Liver (tissue), 9 donors: ENCODE measurements around the gene CYP4F11. TPM values are rescaled to one million over a fixed set of nuclear protein-coding genes. Genes with fewer than 3 reads are reported as not detected.

ENCODE experiments used
- DNase-seq: peaks from one replicate; pipeline ENCODE4 v3.0.0-alpha.2; 2017; ENCODE audit warnings: low spot score
- H3K27ac ChIP-seq, 2 donors: one replicate each; pipeline ENCODE4 v1.7.0; 2013; ENCODE audit warnings: inconsistent platforms in 2 of 2, low read length in 2 of 2, control low read depth in 1 of 2, low read depth in 1 of 2, mild to moderate bottlenecking in 1 of 2
- H3K27me3 ChIP-seq, 4 donors: one replicate each; pipeline versions ENCODE4 v1.6.1 to v1.7.0; 2013; ENCODE audit warnings: low read length in 3 of 4, inconsistent platforms in 1 of 4, mild to moderate bottlenecking in 1 of 4, moderate library complexity in 1 of 4; ENCODE audit not compliant: control insufficient read depth in 4 of 4, insufficient read depth in 4 of 4
- H3K36me3 ChIP-seq, 4 donors: one replicate each; pipeline versions ENCODE4 v1.6.1 to v1.7.0; 2013; ENCODE audit warnings: low read length in 3 of 4, mild to moderate bottlenecking in 3 of 4, low read depth in 1 of 4, moderate library complexity in 1 of 4; ENCODE audit not compliant: control insufficient read depth in 4 of 4, insufficient read depth in 3 of 4
- H3K4me1 ChIP-seq, 4 donors: one replicate each; pipeline versions ENCODE4 v1.6.1 to v1.7.0; 2013; ENCODE audit warnings: low read length in 3 of 4, mild to moderate bottlenecking in 3 of 4, moderate library complexity in 1 of 4; ENCODE audit not compliant: control insufficient read depth in 4 of 4, insufficient read depth in 4 of 4
- H3K4me3 ChIP-seq, 3 donors: one replicate each; pipeline versions ENCODE4 v1.6.1 to v1.7.0; 2013; ENCODE audit warnings: low read length in 3 of 3, control low read depth in 1 of 3, low read depth in 1 of 3, mild to moderate bottlenecking in 1 of 3
- H3K9ac ChIP-seq, 2 donors: one replicate each; pipeline ENCODE4 v1.7.0; 2013; ENCODE audit warnings: low read length in 2 of 2, mild to moderate bottlenecking in 2 of 2, moderate library complexity in 2 of 2, control low read depth in 1 of 2, low read depth in 1 of 2
- H3K9me3 ChIP-seq, 4 donors: one replicate each; pipeline versions ENCODE4 v1.6.1 to v1.7.0; 2013; ENCODE audit warnings: low read length in 3 of 4; ENCODE audit not compliant: control insufficient read depth in 4 of 4
- EGR1 ChIP-seq, 2 donors: IDR thresholded peaks; 2 replicates each; pipeline ENCODE4 v1.6.1; 2016 to 2018; ENCODE audit warnings: antibody characterized with exemption in 2 of 2, low read depth in 2 of 2
- FOXA1 ChIP-seq: IDR thresholded peaks from 2 replicates; pipeline ENCODE4 v1.6.1; 2016; ENCODE audit warnings: antibody characterized with exemption
- GABPA ChIP-seq, 2 donors: IDR thresholded peaks in 1 of 2; conservative IDR thresholded peaks in 1 of 2; 2 replicates each; pipeline ENCODE4 v1.6.1; 2016; ENCODE audit warnings: antibody characterized with exemption in 2 of 2, mild to moderate bottlenecking in 1 of 2, moderate library complexity in 1 of 2
- HNF4A ChIP-seq, 2 donors: conservative IDR thresholded peaks; 2 replicates each; pipeline ENCODE4 v1.6.1; 2016; ENCODE audit warnings: antibody characterized with exemption in 2 of 2, mild to moderate bottlenecking in 2 of 2
- RXRA ChIP-seq, 2 donors: IDR thresholded peaks; 2 replicates each; pipeline ENCODE4 v1.6.1; 2017 to 2018; ENCODE audit warnings: antibody characterized with exemption in 2 of 2, mild to moderate bottlenecking in 1 of 2
- SP1 ChIP-seq: IDR thresholded peaks from 2 replicates; pipeline ENCODE4 v1.6.1; 2018; ENCODE audit warnings: antibody characterized with exemption, mild to moderate bottlenecking
- TAF1 ChIP-seq: conservative IDR thresholded peaks from 2 replicates; pipeline ENCODE4 v1.6.1; 2016; ENCODE audit warnings: antibody characterized with exemption, mild to moderate bottlenecking
- WGBS: extraction: QIAGEN DNeasy Blood & Tissue Kit; methylation state at CpG from one replicate; pipeline ENCODE4 v1.1.7; 2013; 5-methylcytosine and 5-hydroxymethylcytosine counted together
- polyA plus RNA-seq, 2 donors: library from polyadenylated mRNA; stranded (reverse) in 1 of 2; unstranded in 1 of 2; fragments of 200-250 nt in 1 of 2; fragments of >200 nt in 1 of 2; fragmentation: Nextera tagmentation in 1 of 2; extraction: Ambion mirVana in 1 of 2; gene quantifications; one replicate each; pipeline versions ENCODE4 v1.2.1 to v1.2.3, GENCODE V29; 2013 to 2015
- total RNA-seq, 2 donors: library from RNA; depleted of rRNA; stranded (reverse); fragments of >200 nt; gene quantifications; one replicate each; pipeline ENCODE4 v1.2.3, GENCODE V29; 2014
- TF ChIP-seq, protein P1 (sequence below): IDR thresholded peaks from 2 replicates; pipeline ENCODE4 v1.6.1; 2016; ENCODE audit warnings: antibody characterized with exemption
- TF ChIP-seq, protein P2 (sequence below): IDR thresholded peaks from 2 replicates; pipeline ENCODE4 v1.6.1; 2016; ENCODE audit warnings: antibody characterized with exemption, mild to moderate bottlenecking
- TF ChIP-seq, protein P3 (sequence below): IDR thresholded peaks from 2 replicates; pipeline ENCODE4 v1.6.1; 2016; ENCODE audit warnings: antibody characterized with exemption
- donor health status: healthy.
- donor health status: healthy.
- donor health status: healthy.
- donor health status: healthy.
- donor health status: healthy.

The CYP4F11 gene
- total and polyA plus RNA-seq, 4 donors, result 2.1 to 77.4 (median 32.3) TPM

DNA sequence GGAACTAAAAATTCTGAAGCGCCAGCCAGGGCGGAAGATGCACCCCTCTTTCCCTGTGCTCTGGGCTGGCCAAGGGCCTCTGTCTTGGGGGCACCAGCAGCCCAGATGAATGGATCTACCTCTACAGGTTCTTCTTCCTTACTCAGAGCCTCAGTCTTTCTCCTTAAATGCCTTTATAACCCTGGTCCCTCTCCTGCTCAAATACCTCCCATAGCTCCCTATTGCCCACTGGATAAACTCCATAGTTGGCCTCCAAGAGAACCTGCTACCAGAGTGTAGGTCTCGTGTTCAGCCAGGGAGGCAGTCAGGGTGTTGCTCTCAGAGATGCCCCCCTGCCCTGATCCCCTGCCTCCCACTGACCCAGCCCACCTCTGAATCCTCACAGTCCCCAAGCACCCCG, 45.0 kb upstream of the CYP4F11 start:
- H3K27ac ChIP-seq, result no peak overlapping the region
- H3K4me1 ChIP-seq, result no peaks in the 10 kb centered on the region
- H3K27me3 ChIP-seq, result no peaks in the 10 kb centered on the region
- H3K4me3 ChIP-seq, result no peak overlapping the region
- DNase-seq, result no peak
- no peaks in the 10 kb centered on the region for H3K36me3 ChIP-seq
- TF ChIP-seq, protein P1, sequence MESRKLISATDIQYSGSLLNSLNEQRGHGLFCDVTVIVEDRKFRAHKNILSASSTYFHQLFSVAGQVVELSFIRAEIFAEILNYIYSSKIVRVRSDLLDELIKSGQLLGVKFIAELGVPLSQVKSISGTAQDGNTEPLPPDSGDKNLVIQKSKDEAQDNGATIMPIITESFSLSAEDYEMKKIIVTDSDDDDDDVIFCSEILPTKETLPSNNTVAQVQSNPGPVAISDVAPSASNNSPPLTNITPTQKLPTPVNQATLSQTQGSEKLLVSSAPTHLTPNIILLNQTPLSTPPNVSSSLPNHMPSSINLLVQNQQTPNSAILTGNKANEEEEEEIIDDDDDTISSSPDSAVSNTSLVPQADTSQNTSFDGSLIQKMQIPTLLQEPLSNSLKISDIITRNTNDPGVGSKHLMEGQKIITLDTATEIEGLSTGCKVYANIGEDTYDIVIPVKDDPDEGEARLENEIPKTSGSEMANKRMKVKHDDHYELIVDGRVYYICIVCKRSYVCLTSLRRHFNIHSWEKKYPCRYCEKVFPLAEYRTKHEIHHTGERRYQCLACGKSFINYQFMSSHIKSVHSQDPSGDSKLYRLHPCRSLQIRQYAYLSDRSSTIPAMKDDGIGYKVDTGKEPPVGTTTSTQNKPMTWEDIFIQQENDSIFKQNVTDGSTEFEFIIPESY, result no peak
- TF ChIP-seq RXRA (IDR thresholded peaks at IDR 0.05) (no peak), GABPA (IDR thresholded peaks at IDR 0.05 in 1 of 2, conservative IDR thresholded peaks at IDR 0.05 in 1 of 2) (no peak), SP1 (no peak), TAF1 (no peak)
- H3K9ac ChIP-seq, result no peak overlapping the region
- 88% methylated on average over 4 of the region's 4 CpGs for WGBS
- peaks cover 2 to 9% (median 4%) of the 10 kb centered on the region in 4 donors for H3K9me3 ChIP-seq

DNA sequence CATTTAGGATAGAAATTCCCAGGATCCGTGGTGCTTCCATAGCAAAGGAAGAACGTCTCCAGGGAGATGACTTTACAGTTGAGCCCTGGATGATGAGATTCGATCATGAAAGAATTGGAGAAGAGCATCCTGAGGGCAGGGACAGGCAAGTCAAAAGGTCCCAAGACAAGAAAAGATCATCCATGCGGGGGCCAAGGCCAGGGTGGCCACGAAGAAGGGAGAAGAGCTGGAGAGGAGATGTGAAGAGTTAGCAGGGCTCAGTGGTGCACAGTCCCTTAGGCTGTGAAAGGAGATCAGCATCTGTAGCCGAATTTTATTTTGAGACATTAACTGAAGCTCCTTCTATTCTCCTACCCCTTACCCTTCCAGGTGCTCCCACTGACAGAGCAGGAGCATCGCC, 43.4 kb upstream of the CYP4F11 start:
- Histone ChIP-seq H3K27me3 (no peaks in the 10 kb centered on the region), H3K27ac (no peak overlapping the region), H3K4me1 (no peaks in the 10 kb centered on the region), H3K9me3 (peaks cover 0 to 5% (median 4%) of the 10 kb centered on the region in 4 donors), H3K36me3 (no peaks in the 10 kb centered on the region), H3K4me3 (no peak overlapping the region), H3K9ac (no peak overlapping the region)
- WGBS, result 66% methylated on average over 7 of the region's 7 CpGs
- TF ChIP-seq RXRA (IDR thresholded peaks at IDR 0.05) (no peak), TAF1 (no peak), GABPA (IDR thresholded peaks at IDR 0.05 in 1 of 2, conservative IDR thresholded peaks at IDR 0.05 in 1 of 2) (no peak), FOXA1 (no peak), EGR1 (IDR thresholded peaks at IDR 0.05; ENCODE audit: low read depth in 2 of 2) (no peak), HNF4A (conservative IDR thresholded peaks at IDR 0.05) (no peak)
- TF ChIP-seq, protein P2, sequence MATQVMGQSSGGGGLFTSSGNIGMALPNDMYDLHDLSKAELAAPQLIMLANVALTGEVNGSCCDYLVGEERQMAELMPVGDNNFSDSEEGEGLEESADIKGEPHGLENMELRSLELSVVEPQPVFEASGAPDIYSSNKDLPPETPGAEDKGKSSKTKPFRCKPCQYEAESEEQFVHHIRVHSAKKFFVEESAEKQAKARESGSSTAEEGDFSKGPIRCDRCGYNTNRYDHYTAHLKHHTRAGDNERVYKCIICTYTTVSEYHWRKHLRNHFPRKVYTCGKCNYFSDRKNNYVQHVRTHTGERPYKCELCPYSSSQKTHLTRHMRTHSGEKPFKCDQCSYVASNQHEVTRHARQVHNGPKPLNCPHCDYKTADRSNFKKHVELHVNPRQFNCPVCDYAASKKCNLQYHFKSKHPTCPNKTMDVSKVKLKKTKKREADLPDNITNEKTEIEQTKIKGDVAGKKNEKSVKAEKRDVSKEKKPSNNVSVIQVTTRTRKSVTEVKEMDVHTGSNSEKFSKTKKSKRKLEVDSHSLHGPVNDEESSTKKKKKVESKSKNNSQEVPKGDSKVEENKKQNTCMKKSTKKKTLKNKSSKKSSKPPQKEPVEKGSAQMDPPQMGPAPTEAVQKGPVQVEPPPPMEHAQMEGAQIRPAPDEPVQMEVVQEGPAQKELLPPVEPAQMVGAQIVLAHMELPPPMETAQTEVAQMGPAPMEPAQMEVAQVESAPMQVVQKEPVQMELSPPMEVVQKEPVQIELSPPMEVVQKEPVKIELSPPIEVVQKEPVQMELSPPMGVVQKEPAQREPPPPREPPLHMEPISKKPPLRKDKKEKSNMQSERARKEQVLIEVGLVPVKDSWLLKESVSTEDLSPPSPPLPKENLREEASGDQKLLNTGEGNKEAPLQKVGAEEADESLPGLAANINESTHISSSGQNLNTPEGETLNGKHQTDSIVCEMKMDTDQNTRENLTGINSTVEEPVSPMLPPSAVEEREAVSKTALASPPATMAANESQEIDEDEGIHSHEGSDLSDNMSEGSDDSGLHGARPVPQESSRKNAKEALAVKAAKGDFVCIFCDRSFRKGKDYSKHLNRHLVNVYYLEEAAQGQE, result no peak
- TF ChIP-seq, protein P1, result no peak
- TF ChIP-seq, protein P3, sequence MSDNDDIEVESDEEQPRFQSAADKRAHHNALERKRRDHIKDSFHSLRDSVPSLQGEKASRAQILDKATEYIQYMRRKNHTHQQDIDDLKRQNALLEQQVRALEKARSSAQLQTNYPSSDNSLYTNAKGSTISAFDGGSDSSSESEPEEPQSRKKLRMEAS, result no peak
- DNase-seq, result no peak
